ENCODE measurements around the gene PERM1.

Gene PERM1

GRCh38 chr1:975896-976683 is 5.8 kb downstream of the PERM1 start:
- no peak for FAIRE-seq

- no peak for FAIRE-seq
Measured at GRCh38 chr1:975365-975764, 6.5 kb downstream of the PERM1 start.

- no peak for FAIRE-seq
Measured at GRCh38 chr1:974687-975328, 7.1 kb downstream of the PERM1 start.

GRCh38 chr1:974293-974640 is 7.6 kb downstream of the PERM1 start:
- no peak for FAIRE-seq

- FAIRE-seq = no peak
Measured at GRCh38 chr1:973459-974292, 8.2 kb downstream of the PERM1 start.

GRCh38 chr1:972726-973458 is 9.0 kb downstream of the PERM1 start:
- FAIRE-seq = no peak

GRCh38 chr1:971751-972506 is 10.0 kb downstream of the PERM1 start:
- FAIRE-seq = no peak

GRCh38 chr1:970973-971730 is 10.7 kb downstream of the PERM1 start:
- no peak for FAIRE-seq

- FAIRE-seq = no peak
Measured at GRCh38 chr1:970242-970972, 11.5 kb downstream of the PERM1 start.

- FAIRE-seq = no peak
Measured at GRCh38 chr1:969260-969855, 12.5 kb downstream of the PERM1 start.

GRCh38 chr1:967466-968343 is 14.2 kb downstream of the PERM1 start:
- no peak for FAIRE-seq

GRCh38 chr1:966704-967300 is 15.1 kb downstream of the PERM1 start:
- FAIRE-seq = no peak

GRCh38 chr1:966135-966703 is 15.7 kb downstream of the PERM1 start, which contains the start of gene PLEKHN1:
PLEKHN1 (plus strand) TSS chr1:966482; CDS start chr1:966532, 50 bp downstream.
- FAIRE-seq = no peak

- no peak for FAIRE-seq
Measured at GRCh38 chr1:965526-966134, 16.3 kb downstream of the PERM1 start.

GRCh38 chr1:964691-965525 is 17.0 kb downstream of the PERM1 start:
- FAIRE-seq = no peak

- no peak for FAIRE-seq
Measured at GRCh38 chr1:963746-964525, 18.0 kb downstream of the PERM1 start.

Measured in A204.1 (cell line).